ENCODE measurements around the gene ZFPL1.

DNA sequence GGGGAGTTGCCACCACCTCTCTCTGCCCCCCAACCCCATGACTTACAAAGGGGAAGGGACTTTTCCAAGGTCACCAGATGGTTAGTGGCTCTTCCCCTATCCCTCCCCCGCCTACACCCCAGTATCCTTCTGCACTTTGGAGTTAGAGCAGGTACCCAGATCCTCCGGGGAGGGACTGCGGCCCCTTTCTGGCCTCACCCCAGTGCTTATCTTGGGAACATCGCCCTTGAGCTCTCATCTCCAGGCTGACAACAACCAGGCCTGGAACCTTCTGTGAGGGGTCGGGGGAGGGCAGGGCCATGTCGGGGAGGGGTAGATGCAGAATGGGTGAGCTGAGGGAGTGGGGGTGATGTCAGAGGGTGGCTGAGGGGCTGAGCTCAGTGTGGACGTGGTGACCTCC, 18.2 kb upstream of the ZFPL1 start:
- TF ChIP-seq POLR2AphosphoS5 (IDR thresholded peaks at IDR 0.05; ENCODE audit: low read depth, low read length) (no peak), POLR2A (IDR thresholded peaks at IDR 0.05; ENCODE audit: low read depth, low read length) (no peak), SPI1 (IDR thresholded peaks at IDR 0.05; ENCODE audit: low read depth, low read length) (no peak), TAF1 (IDR thresholded peaks at IDR 0.05; ENCODE audit: low read depth, low read length) (no peak), PAX5 (IDR thresholded peaks at IDR 0.05; ENCODE audit: insufficient read depth, low read length, severe bottlenecking) (no peak), POU2F2 (IDR thresholded peaks at IDR 0.05; ENCODE audit: low read depth, low read length) (no peak)
